ENCODE measurements around the gene TRIM75. TPM values are rescaled to one million over a fixed set of nuclear protein-coding genes. Genes with fewer than 3 reads are reported as not detected.

Gene TRIM75
- polyA plus RNA-seq, 1 of the 3 experiments (the other 2 are of a cell fraction), result not detected

GRCh38 chr4:165031436-165032211 lies 22.0 kb upstream of the TRIM75 start, which contains the start of gene TRIM60:
TSS of gene TRIM60 (plus strand) at chr4:165031999. CDS start at chr4:165040073, 8,074 bp downstream.
- Histone ChIP-seq H3K36me3 (replicated peaks in 1 of 2; ENCODE audit: control insufficient read depth in 1 of 2, insufficient read depth in 2 of 2, low read length in 1 of 2) (no peaks in the 10 kb centered on the region), H4K20me1 (ENCODE audit: insufficient read depth) (no peaks in the 10 kb centered on the region), H3K9me3 (no peaks in the 10 kb centered on the region), H3K27me3 (ENCODE audit: insufficient read depth) (no peaks in the 10 kb centered on the region; the same call in 1 of the 2 replicates), H3F3A (replicated peaks; ENCODE audit: insufficient read depth) (no peaks in the 10 kb centered on the region), H2AFZ (ENCODE audit: low read depth) (no peak within 1 kb of the TSS), H3K4me3 (ENCODE audit: low read depth in 2 of 2, low read length in 1 of 2) (no peak within 1 kb of the TSS), H3K4me2 (no peak within 1 kb of the TSS), H3K9me2 (no peaks in the 10 kb centered on the region), H3K9ac (no peak within 1 kb of the TSS), H3K27ac (ENCODE audit: low read depth in 2 of 2, low read length in 1 of 2) (no peak within 1 kb of the TSS), H3K4me1 (ENCODE audit: control insufficient read depth in 1 of 2, insufficient read depth in 2 of 2, low read depth in 1 of 2, low read length in 1 of 2) (no peaks in the 10 kb centered on the region), H3K79me2 (ENCODE audit: insufficient read depth) (no peaks in the 10 kb centered on the region)
- ChIA-PET POLR2A (no interaction called here), CTCF (no interaction called here)
- 79% methylated on average over 37 of the region's 41 CpGs for WGBS (ENCODE audit: low lambda C conversion rate)
- no peak for TF ChIP-seq RXRA (IDR thresholded peaks at IDR 0.05; ENCODE audit: borderline replicate concordance, low read depth)
- DNase-seq, result no peak

DNA sequence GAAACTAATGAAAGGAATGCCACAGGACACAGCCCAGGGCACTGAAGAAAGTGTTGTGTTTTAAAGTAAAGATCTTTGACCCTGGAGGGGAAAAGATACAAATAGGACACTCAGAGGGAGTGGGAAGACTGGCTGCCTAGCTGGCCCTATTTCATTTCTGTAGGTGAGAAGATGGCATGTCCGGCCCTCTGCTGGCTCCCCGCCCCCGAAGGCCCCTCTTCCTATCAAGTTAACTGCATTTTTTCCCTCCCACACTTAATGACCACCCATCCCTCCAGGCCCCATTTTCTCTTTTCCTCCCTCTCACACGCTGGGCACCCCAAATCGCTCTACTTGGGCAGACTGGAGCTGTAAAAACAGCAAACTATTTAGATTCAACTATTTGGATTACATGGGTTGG lies 5.5 kb upstream of the TRIM75 start:
- no peaks in the 10 kb centered on the region for H3K9me2 ChIP-seq
- no peak overlapping the region for H3K9ac ChIP-seq
- H3K27me3 ChIP-seq (ENCODE audit: insufficient read depth), result peaks cover 6% of the 10 kb centered on the region; the same call in 1 of the 2 replicates
- no peak for DNase-seq
- 4% methylated on average over 5 of the region's 5 CpGs for WGBS (ENCODE audit: low lambda C conversion rate)
- H3K27ac ChIP-seq (ENCODE audit: low read depth in 2 of 2, low read length in 1 of 2), result no peak overlapping the region
- no peaks in the 10 kb centered on the region for H3K36me3 ChIP-seq (replicated peaks in 1 of 2; ENCODE audit: control insufficient read depth in 1 of 2, insufficient read depth in 2 of 2, low read length in 1 of 2)
- no peak overlapping the region for H2AFZ ChIP-seq (ENCODE audit: low read depth)
- CTCF ChIA-PET, result no interaction called here
- H3K9me3 ChIP-seq, result no peaks in the 10 kb centered on the region
- no peak overlapping the region for H3K4me3 ChIP-seq (ENCODE audit: low read depth in 2 of 2, low read length in 1 of 2)
- no peaks in the 10 kb centered on the region for H3F3A ChIP-seq (replicated peaks; ENCODE audit: insufficient read depth)
- no peak overlapping the region for H3K4me2 ChIP-seq
- H4K20me1 ChIP-seq (ENCODE audit: insufficient read depth), result no peaks in the 10 kb centered on the region
- no peaks in the 10 kb centered on the region for H3K79me2 ChIP-seq (ENCODE audit: insufficient read depth)
- no peaks in the 10 kb centered on the region for H3K4me1 ChIP-seq (ENCODE audit: control insufficient read depth in 1 of 2, insufficient read depth in 2 of 2, low read depth in 1 of 2, low read length in 1 of 2)
- POLR2A ChIA-PET, result no interaction called here
- no peak for TF ChIP-seq JUND (IDR thresholded peaks at IDR 0.05)
- no peak for TF ChIP-seq ELF1 (IDR thresholded peaks at IDR 0.05)
- TF ChIP-seq CHD2 (IDR thresholded peaks at IDR 0.05; ENCODE audit: low read length, partially characterized antibody), result no peak
- TF ChIP-seq FOSL2 (IDR thresholded peaks at IDR 0.05; ENCODE audit: borderline replicate concordance, low read depth), result no peak
- TF ChIP-seq NRF1 (IDR thresholded peaks at IDR 0.05; ENCODE audit: low read depth, low read length), result no peak
- no peak for TF ChIP-seq FOXJ3 (CRISPR knock-in tag; IDR thresholded peaks at IDR 0.05)
- TF ChIP-seq, protein P1, sequence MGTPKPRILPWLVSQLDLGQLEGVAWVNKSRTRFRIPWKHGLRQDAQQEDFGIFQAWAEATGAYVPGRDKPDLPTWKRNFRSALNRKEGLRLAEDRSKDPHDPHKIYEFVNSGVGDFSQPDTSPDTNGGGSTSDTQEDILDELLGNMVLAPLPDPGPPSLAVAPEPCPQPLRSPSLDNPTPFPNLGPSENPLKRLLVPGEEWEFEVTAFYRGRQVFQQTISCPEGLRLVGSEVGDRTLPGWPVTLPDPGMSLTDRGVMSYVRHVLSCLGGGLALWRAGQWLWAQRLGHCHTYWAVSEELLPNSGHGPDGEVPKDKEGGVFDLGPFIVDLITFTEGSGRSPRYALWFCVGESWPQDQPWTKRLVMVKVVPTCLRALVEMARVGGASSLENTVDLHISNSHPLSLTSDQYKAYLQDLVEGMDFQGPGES (IDR thresholded peaks at IDR 0.05; ENCODE audit: low read depth, low read length), result no peak
- TF ChIP-seq, protein P2, sequence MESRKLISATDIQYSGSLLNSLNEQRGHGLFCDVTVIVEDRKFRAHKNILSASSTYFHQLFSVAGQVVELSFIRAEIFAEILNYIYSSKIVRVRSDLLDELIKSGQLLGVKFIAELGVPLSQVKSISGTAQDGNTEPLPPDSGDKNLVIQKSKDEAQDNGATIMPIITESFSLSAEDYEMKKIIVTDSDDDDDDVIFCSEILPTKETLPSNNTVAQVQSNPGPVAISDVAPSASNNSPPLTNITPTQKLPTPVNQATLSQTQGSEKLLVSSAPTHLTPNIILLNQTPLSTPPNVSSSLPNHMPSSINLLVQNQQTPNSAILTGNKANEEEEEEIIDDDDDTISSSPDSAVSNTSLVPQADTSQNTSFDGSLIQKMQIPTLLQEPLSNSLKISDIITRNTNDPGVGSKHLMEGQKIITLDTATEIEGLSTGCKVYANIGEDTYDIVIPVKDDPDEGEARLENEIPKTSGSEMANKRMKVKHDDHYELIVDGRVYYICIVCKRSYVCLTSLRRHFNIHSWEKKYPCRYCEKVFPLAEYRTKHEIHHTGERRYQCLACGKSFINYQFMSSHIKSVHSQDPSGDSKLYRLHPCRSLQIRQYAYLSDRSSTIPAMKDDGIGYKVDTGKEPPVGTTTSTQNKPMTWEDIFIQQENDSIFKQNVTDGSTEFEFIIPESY (IDR thresholded peaks at IDR 0.05; ENCODE audit: borderline replicate concordance, low read depth), result no peak
- TF ChIP-seq, protein P3, sequence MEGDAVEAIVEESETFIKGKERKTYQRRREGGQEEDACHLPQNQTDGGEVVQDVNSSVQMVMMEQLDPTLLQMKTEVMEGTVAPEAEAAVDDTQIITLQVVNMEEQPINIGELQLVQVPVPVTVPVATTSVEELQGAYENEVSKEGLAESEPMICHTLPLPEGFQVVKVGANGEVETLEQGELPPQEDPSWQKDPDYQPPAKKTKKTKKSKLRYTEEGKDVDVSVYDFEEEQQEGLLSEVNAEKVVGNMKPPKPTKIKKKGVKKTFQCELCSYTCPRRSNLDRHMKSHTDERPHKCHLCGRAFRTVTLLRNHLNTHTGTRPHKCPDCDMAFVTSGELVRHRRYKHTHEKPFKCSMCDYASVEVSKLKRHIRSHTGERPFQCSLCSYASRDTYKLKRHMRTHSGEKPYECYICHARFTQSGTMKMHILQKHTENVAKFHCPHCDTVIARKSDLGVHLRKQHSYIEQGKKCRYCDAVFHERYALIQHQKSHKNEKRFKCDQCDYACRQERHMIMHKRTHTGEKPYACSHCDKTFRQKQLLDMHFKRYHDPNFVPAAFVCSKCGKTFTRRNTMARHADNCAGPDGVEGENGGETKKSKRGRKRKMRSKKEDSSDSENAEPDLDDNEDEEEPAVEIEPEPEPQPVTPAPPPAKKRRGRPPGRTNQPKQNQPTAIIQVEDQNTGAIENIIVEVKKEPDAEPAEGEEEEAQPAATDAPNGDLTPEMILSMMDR (IDR thresholded peaks at IDR 0.05), result no peak
- TF ChIP-seq SIN3A (IDR thresholded peaks at IDR 0.05; ENCODE audit: borderline replicate concordance, low read depth, low read length), result no peak
- no peak for TF ChIP-seq RCOR1 (IDR thresholded peaks at IDR 0.05; ENCODE audit: low read length)
- no peak for TF ChIP-seq RFX5 (IDR thresholded peaks at IDR 0.05; ENCODE audit: low read length)
- TF ChIP-seq GATA2 (CRISPR knock-in tag; IDR thresholded peaks at IDR 0.05), result no peak
- no peak for TF ChIP-seq TCF12 (IDR thresholded peaks at IDR 0.05)
- TF ChIP-seq USF2 (IDR thresholded peaks at IDR 0.05; ENCODE audit: borderline replicate concordance, low read depth, low read length), result no peak
- TF ChIP-seq, protein P4, sequence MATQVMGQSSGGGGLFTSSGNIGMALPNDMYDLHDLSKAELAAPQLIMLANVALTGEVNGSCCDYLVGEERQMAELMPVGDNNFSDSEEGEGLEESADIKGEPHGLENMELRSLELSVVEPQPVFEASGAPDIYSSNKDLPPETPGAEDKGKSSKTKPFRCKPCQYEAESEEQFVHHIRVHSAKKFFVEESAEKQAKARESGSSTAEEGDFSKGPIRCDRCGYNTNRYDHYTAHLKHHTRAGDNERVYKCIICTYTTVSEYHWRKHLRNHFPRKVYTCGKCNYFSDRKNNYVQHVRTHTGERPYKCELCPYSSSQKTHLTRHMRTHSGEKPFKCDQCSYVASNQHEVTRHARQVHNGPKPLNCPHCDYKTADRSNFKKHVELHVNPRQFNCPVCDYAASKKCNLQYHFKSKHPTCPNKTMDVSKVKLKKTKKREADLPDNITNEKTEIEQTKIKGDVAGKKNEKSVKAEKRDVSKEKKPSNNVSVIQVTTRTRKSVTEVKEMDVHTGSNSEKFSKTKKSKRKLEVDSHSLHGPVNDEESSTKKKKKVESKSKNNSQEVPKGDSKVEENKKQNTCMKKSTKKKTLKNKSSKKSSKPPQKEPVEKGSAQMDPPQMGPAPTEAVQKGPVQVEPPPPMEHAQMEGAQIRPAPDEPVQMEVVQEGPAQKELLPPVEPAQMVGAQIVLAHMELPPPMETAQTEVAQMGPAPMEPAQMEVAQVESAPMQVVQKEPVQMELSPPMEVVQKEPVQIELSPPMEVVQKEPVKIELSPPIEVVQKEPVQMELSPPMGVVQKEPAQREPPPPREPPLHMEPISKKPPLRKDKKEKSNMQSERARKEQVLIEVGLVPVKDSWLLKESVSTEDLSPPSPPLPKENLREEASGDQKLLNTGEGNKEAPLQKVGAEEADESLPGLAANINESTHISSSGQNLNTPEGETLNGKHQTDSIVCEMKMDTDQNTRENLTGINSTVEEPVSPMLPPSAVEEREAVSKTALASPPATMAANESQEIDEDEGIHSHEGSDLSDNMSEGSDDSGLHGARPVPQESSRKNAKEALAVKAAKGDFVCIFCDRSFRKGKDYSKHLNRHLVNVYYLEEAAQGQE (IDR thresholded peaks at IDR 0.05; ENCODE audit: low read depth, low read length), result no peak

Measured in SK-N-SH (cell line).